Neural cell (in vitro differentiated cells): Measurements from ENCODE around the gene GPSM1.

Experiments used
- CTCF ChIP-seq: fragments of 450-650 bp; IDR thresholded peaks from 2 replicates; pipeline ENCODE4 v1.5.1; 2014; ENCODE audit warnings: antibody characterized with exemption, mild to moderate bottlenecking, moderate library complexity; ENCODE audit not compliant: poor library complexity, severe bottlenecking
- EP300 ChIP-seq: fragments of 450-650 bp; conservative IDR thresholded peaks from 2 replicates; pipeline ENCODE4 v1.6.1; 2014; ENCODE audit warnings: antibody characterized with exemption, mild to moderate bottlenecking, moderate library complexity; ENCODE audit not compliant: poor library complexity, severe bottlenecking
- EZH2 ChIP-seq: fragments of 200-600, 300-800 bp; shearing (Covaris generic), sonication (generic); IDR thresholded peaks from 2 replicates; pipeline ENCODE4 v1.6.1; 2014; ENCODE audit warnings: antibody characterized with exemption, low read length, borderline replicate concordance, mild to moderate bottlenecking; ENCODE audit not compliant: insufficient read depth, poor library complexity, severe bottlenecking
- POLR2AphosphoS5 ChIP-seq: IDR thresholded peaks from 2 replicates; pipeline ENCODE4 v1.6.1; 2012

GRCh38 chr9:136278894-136279293 is 48.4 kb upstream of the GPSM1 start:
- TF ChIP-seq EZH2 (no peak), CTCF (no peak), POLR2AphosphoS5 (no peak), EP300 (no peak)
